HL-60 (cell line): ENCODE results near the gene TMEM131L.
A peak's percentile ranks its signal among the peaks of the same experiment; 100 is the strongest.

Experiments
- DNase-seq, 2 experiments: peaks; one replicate each; pipeline ENCODE4 v3.0.0-alpha.2; 2010 to 2020; ENCODE audit warnings: low read depth in 1 of 2, low spot score in 1 of 2
- H3K27ac ChIP-seq: fragments of 250-450 bp; sonication (Bioruptor Pico); replicated peaks from 2 replicates; pipeline ENCODE4 v1.5.1; 2020; ENCODE audit warnings: mild to moderate bottlenecking, moderate library complexity
- H3K27me3 ChIP-seq: fragments of 250-450 bp; sonication (Bioruptor Pico); 2 replicates; pipeline ENCODE4 v1.5.1; 2021; ENCODE audit warnings: mild to moderate bottlenecking, moderate library complexity; ENCODE audit not compliant: insufficient read depth, poor library complexity, severe bottlenecking
- H3K4me3 ChIP-seq: replicated peaks from 2 replicates; pipeline ENCODE4 v1.5.1; 2011; ENCODE audit warnings: mild to moderate bottlenecking, control low read depth, low read length; ENCODE audit not compliant: insufficient read depth
- CTCF ChIP-seq: IDR thresholded peaks from one replicate; pipeline ENCODE4 v1.5.1; 2011; ENCODE audit warnings: low read length, control low read depth, inconsistent platforms; ENCODE audit not compliant: insufficient read depth
- GABPA ChIP-seq: IDR thresholded peaks from 2 replicates; pipeline ENCODE4 v1.6.1; 2012; ENCODE audit warnings: low read depth
- POLR2AphosphoS5 ChIP-seq: IDR thresholded peaks from 2 replicates; pipeline ENCODE4 v1.6.1; 2012; ENCODE audit warnings: low read depth
- REST ChIP-seq: IDR thresholded peaks from 2 replicates; pipeline ENCODE4 v1.6.1; 2012; ENCODE audit warnings: low read depth; ENCODE audit not compliant: insufficient replicate concordance
- SPI1 ChIP-seq: IDR thresholded peaks from 2 replicates; pipeline ENCODE4 v1.6.1; 2012; ENCODE audit warnings: low read depth, mild to moderate bottlenecking, borderline replicate concordance

Gene TMEM131L

GRCh38 chr4:153518637-153519389, 52.7 kb downstream of the TMEM131L start:
- peak overlapping the region; percentile 6 for H3K27ac ChIP-seq
- no peak for DNase-seq
- H3K4me3 ChIP-seq: no peak overlapping the region

GRCh38 chr4:153519687-153520086, 53.5 kb downstream of the TMEM131L start:
- no peak for TF ChIP-seq REST
- no peak for TF ChIP-seq CTCF
- TF ChIP-seq SPI1: no peak
- no peak for TF ChIP-seq GABPA
- no peak for TF ChIP-seq POLR2AphosphoS5
- peak overlapping the region; percentile 64 for H3K27ac ChIP-seq
- H3K27me3 ChIP-seq: no peaks in the 10 kb centered on the region
- peak in 1 of 2 experiments; percentile 18 for DNase-seq
- H3K4me3 ChIP-seq: no peak overlapping the region

More at GRCh38 chr4:153518637-153519389, 52.7 kb downstream of the TMEM131L start:
- TF ChIP-seq POLR2AphosphoS5: no peak
- no peaks in the 10 kb centered on the region for H3K27me3 ChIP-seq

GRCh38 chr4:153520227-153520626, 54.1 kb downstream of the TMEM131L start:
- no peak for DNase-seq
- Histone ChIP-seq H3K4me3 (no peak overlapping the region), H3K27me3 (no peaks in the 10 kb centered on the region), H3K27ac (peak overlapping the region; percentile 64)
- TF ChIP-seq POLR2AphosphoS5 (no peak), GABPA (no peak), SPI1 (no peak), REST (no peak), CTCF (no peak)

- Histone ChIP-seq H3K27ac (peak overlapping the region; percentile 64), H3K27me3 (no peaks in the 10 kb centered on the region), H3K4me3 (no peak overlapping the region)
- TF ChIP-seq POLR2AphosphoS5: peak; percentile 80
- peak; percentile 56 for TF ChIP-seq REST
- TF ChIP-seq CTCF: no peak
- TF ChIP-seq GABPA: peak; percentile 36; the same call in 1 of the 2 replicates
- peak; percentile 92 for TF ChIP-seq SPI1
- peak; percentile 41 to 87 for DNase-seq
Measured at GRCh38 chr4:153520801-153521329, 54.7 kb downstream of the TMEM131L start.
